GM23338 (cell line): Measurements from ENCODE around the gene CD28. TPM values are rescaled to one million over a fixed set of nuclear protein-coding genes. Genes with fewer than 3 reads are reported as not detected.

Experiments used
- ATAC-seq: fragments of 200-7000 bp; cut with Tn5 transposase; 3 replicates; pipeline ENCODE4 v1.9.1; 2020
- DNase-seq: peaks from one replicate; pipeline ENCODE4 v3.0.0-alpha.2; 2015; ENCODE audit warnings: low spot score
- H2AFZ ChIP-seq: fragments of 200-600 bp; sonication (generic); 2 replicates; pipeline ENCODE4 v1.8.0; 2016; ENCODE audit warnings: antibody characterized with exemption, mild to moderate bottlenecking, moderate library complexity
- H3F3A ChIP-seq: fragments of 200-600 bp; sonication (generic); replicated peaks from 2 replicates; pipeline ENCODE4 v1.8.0; 2017; ENCODE audit warnings: antibody characterized with exemption, mixed run types, low read depth
- H3K27ac ChIP-seq: fragments of 200-600 bp; sonication (generic); 2 replicates; pipeline ENCODE4 v1.6.1; 2016; ENCODE audit warnings: low read depth
- H3K27me3 ChIP-seq: fragments of 200-600 bp; sonication (generic); 2 replicates; pipeline ENCODE4 v1.8.0; 2016; ENCODE audit warnings: mild to moderate bottlenecking, mixed run types, moderate library complexity; ENCODE audit not compliant: insufficient read depth
- H3K36me3 ChIP-seq: fragments of 200-600 bp; sonication (generic); 2 replicates; pipeline ENCODE4 v1.8.0; 2016; ENCODE audit warnings: mild to moderate bottlenecking; ENCODE audit not compliant: insufficient read depth
- H3K4me1 ChIP-seq: fragments of 200-600 bp; sonication (generic); 2 replicates; pipeline ENCODE4 v1.8.0; 2016; ENCODE audit warnings: mild to moderate bottlenecking, moderate library complexity; ENCODE audit not compliant: insufficient read depth
- H3K4me2 ChIP-seq: fragments of 200-600 bp; sonication (generic); 2 replicates; pipeline ENCODE4 v1.7.1; 2017; ENCODE audit warnings: mixed run types
- H3K4me3 ChIP-seq: fragments of 200-600 bp; sonication (generic); 2 replicates; pipeline ENCODE4 v1.6.1; 2016; ENCODE audit warnings: mixed run types
- H3K79me2 ChIP-seq: fragments of 200-600 bp; sonication (generic); replicated peaks from 2 replicates; pipeline ENCODE4 v1.8.0; 2017; ENCODE audit warnings: mild to moderate bottlenecking; ENCODE audit not compliant: insufficient read depth
- H3K9me2 ChIP-seq: fragments of 200-600 bp; sonication (generic); 2 replicates; pipeline ENCODE4 v1.8.0; 2017; ENCODE audit not compliant: insufficient read depth
- H4K20me1 ChIP-seq: fragments of 200-600 bp; sonication (generic); replicated peaks from 2 replicates; pipeline ENCODE4 v1.8.0; 2017; ENCODE audit warnings: mild to moderate bottlenecking; ENCODE audit not compliant: insufficient read depth
- H3K27ac Mint-ChIP-seq: 2 replicates; pipeline ENCODE4 v1.8.0; 2020; ENCODE audit warnings: inconsistent platforms, mild to moderate bottlenecking, moderate library complexity, mixed read lengths
- H3K27me3 Mint-ChIP-seq: 3 replicates; pipeline ENCODE4 v1.8.0; 2022; ENCODE audit warnings: low read depth, mild to moderate bottlenecking, moderate library complexity, mixed read lengths, inconsistent platforms; ENCODE audit not compliant: insufficient read depth, poor library complexity
- H3K36me3 Mint-ChIP-seq: 3 replicates; pipeline ENCODE4 v1.8.0; 2021; ENCODE audit warnings: low read depth, mild to moderate bottlenecking, inconsistent platforms, moderate library complexity, mixed read lengths
- H3K4me1 Mint-ChIP-seq: 3 replicates; pipeline ENCODE4 v1.8.0; 2020; ENCODE audit warnings: mild to moderate bottlenecking, inconsistent platforms, mixed read lengths
- H3K4me3 Mint-ChIP-seq: 3 replicates; pipeline ENCODE4 v1.8.0; 2021; ENCODE audit warnings: moderate library complexity, mild to moderate bottlenecking, inconsistent platforms, mixed read lengths
- H3K9me3 Mint-ChIP-seq: 3 replicates; pipeline ENCODE4 v1.8.0; 2020; ENCODE audit warnings: moderate library complexity, mild to moderate bottlenecking, inconsistent platforms, mixed read lengths
- CREB1 ChIP-seq: fragments of 250-450 bp; sonication (Bioruptor Pico); IDR thresholded peaks from 2 replicates; pipeline ENCODE4 v1.5.0; 2020; ENCODE audit warnings: low read depth, mild to moderate bottlenecking, moderate library complexity
- CTCF ChIP-seq, 2 experiments: fragments of 200-600 bp in 1 of 2; sonication (generic) in 1 of 2; conservative IDR thresholded peaks; 2 replicates each; pipeline versions ENCODE4 v1.5.1 to v1.6.1; 2016 to 2017; ENCODE audit warnings: antibody characterized with exemption in 2 of 2, low read depth in 2 of 2, mild to moderate bottlenecking in 2 of 2, moderate library complexity in 1 of 2
- ETS1 ChIP-seq: IDR thresholded peaks from 2 replicates; pipeline ENCODE4 v1.6.1; 2016; ENCODE audit warnings: antibody characterized with exemption
- EZH2 ChIP-seq: fragments of 200-600 bp; sonication (generic); IDR thresholded peaks from one replicate; pipeline ENCODE4 v1.8.0; 2017; ENCODE audit warnings: antibody characterized with exemption, mild to moderate bottlenecking, low read depth; ENCODE audit not compliant: unreplicated experiment
- EZH2phosphoT487 ChIP-seq: fragments of 200-600 bp; sonication (generic); IDR thresholded peaks from one replicate; pipeline ENCODE4 v1.8.1; 2018; ENCODE audit warnings: antibody characterized with exemption; ENCODE audit not compliant: unreplicated experiment
- POLR2AphosphoS5 ChIP-seq: IDR thresholded peaks from 2 replicates; pipeline ENCODE4 v1.6.1; 2016; ENCODE audit warnings: antibody characterized with exemption, low read depth
- REST ChIP-seq: IDR thresholded peaks from one replicate; pipeline ENCODE4 v1.6.1; 2018; ENCODE audit warnings: antibody characterized with exemption; ENCODE audit not compliant: unreplicated experiment
- STAT1 ChIP-seq: IDR thresholded peaks from one replicate; pipeline ENCODE4 v1.6.1; 2016; ENCODE audit warnings: antibody characterized with exemption; ENCODE audit not compliant: unreplicated experiment
- ZNF114 ChIP-seq: fragments of 250-450 bp; sonication (Bioruptor Pico); IDR thresholded peaks from 2 replicates; pipeline ENCODE4 v1.5.0; 2020; ENCODE audit warnings: mild to moderate bottlenecking, moderate library complexity
- ZNF331 ChIP-seq: fragments of 250-450 bp; sonication (Bioruptor Pico); IDR thresholded peaks from 2 replicates; pipeline ENCODE4 v1.5.0; 2020; ENCODE audit warnings: low read depth, mild to moderate bottlenecking, moderate library complexity
- polyA plus RNA-seq: library from polyadenylated mRNA; unstranded; fragments of >200 nt; fragmentation: Nextera tagmentation; extraction: Ambion mirVana; gene quantifications from 2 replicates; pipeline ENCODE4 v1.2.1, GENCODE V29; 2016
- total RNA-seq: library from RNA; depleted of rRNA; stranded (reverse); fragments of >200 nt; shearing (Covaris generic); gene quantifications from 2 replicates; pipeline ENCODE4 v1.2.3, GENCODE V29; 2014

Gene CD28
- total and polyA plus RNA-seq, 2 experiments from 2014 or later = not detected

GRCh38 chr2:203691149-203691548 lies 15.3 kb upstream of the CD28 start:
- peaks cover 6% of the 10 kb centered on the region for H3K4me1 Mint-ChIP-seq
- no peaks in the 10 kb centered on the region for H3K36me3 Mint-ChIP-seq
- Histone ChIP-seq H3K27me3 (no peaks in the 10 kb centered on the region), H3F3A (no peaks in the 10 kb centered on the region), H2AFZ (no peak overlapping the region), H3K79me2 (no peaks in the 10 kb centered on the region), H3K27ac (no peak overlapping the region), H3K36me3 (no peaks in the 10 kb centered on the region), H4K20me1 (no peaks in the 10 kb centered on the region), H3K4me1 (peaks cover 9% of the 10 kb centered on the region; the same call in 1 of the 2 replicates), H3K9me2 (0 out of 2 replicates have a peak, but pooled peaks cover 4% of the 10 kb centered on the region), H3K4me2 (no peak overlapping the region), H3K4me3 (no peak overlapping the region)
- no peaks in the 10 kb centered on the region for H3K9me3 Mint-ChIP-seq
- TF ChIP-seq EZH2 (no peak), ETS1 (no peak), ZNF331 (CRISPR knock-in tag) (no peak), CREB1 (no peak), REST (no peak), ZNF114 (CRISPR knock-in tag) (no peak), CTCF (conservative IDR thresholded peaks at IDR 0.05; ENCODE audit: low read depth in 2 of 2) (no peak), STAT1 (no peak), EZH2phosphoT487 (no peak), POLR2AphosphoS5 (no peak)
- H3K27me3 Mint-ChIP-seq = no peaks in the 10 kb centered on the region
- DNase-seq (no peak), ATAC-seq (no peak)
- H3K4me3 Mint-ChIP-seq = no peak overlapping the region
- no peak overlapping the region for H3K27ac Mint-ChIP-seq
